Stimulated activated CD4-positive, alpha-beta T cell treated with anti-CD3 and anti-CD28 coated beads, Interleukin-15, amount 100 ng/mL, for 1 hour (primary cell): ENCODE results near the gene MAPK8.

Source experiments
- DNase-seq, 2 donors: peaks; one replicate each; pipeline ENCODE4 v3.0.0-alpha.2; 2020; ENCODE audit warnings: low read depth in 1 of 2, low spot score in 1 of 2

The MAPK8 gene

GRCh38 chr10:48447356-48448215 lies 141.1 kb downstream of the MAPK8 start:
- DNase-seq, result no peak

- DNase-seq, result no peak
Measured at GRCh38 chr10:48448796-48449195, 142.3 kb downstream of the MAPK8 start.

GRCh38 chr10:48449501-48450232 lies 143.2 kb downstream of the MAPK8 start:
- no peak for DNase-seq

- no peak for DNase-seq
Measured at GRCh38 chr10:48450233-48450740, 143.8 kb downstream of the MAPK8 start.

GRCh38 chr10:48450741-48451466 lies 144.4 kb downstream of the MAPK8 start:
- no peak for DNase-seq

- no peak for DNase-seq
Measured at GRCh38 chr10:48451969-48452878, 145.7 kb downstream of the MAPK8 start.

- no peak for DNase-seq
Measured at GRCh38 chr10:48452879-48453412, 146.5 kb downstream of the MAPK8 start.

- DNase-seq, result no peak
Measured at GRCh38 chr10:48453451-48454301, 147.2 kb downstream of the MAPK8 start.

GRCh38 chr10:48454302-48455054 lies 148.0 kb downstream of the MAPK8 start:
- DNase-seq, result no peak

GRCh38 chr10:48455055-48455391 lies 148.5 kb downstream of the MAPK8 start:
- DNase-seq, result no peak

GRCh38 chr10:48455392-48456151 lies 149.1 kb downstream of the MAPK8 start:
- DNase-seq, result no peak

- DNase-seq, result no peak
Measured at GRCh38 chr10:48456361-48456804, 149.9 kb downstream of the MAPK8 start.

GRCh38 chr10:48456808-48457761 lies 150.6 kb downstream of the MAPK8 start:
- DNase-seq, result no peak

GRCh38 chr10:48457949-48458661 lies 151.6 kb downstream of the MAPK8 start:
- DNase-seq, result no peak

GRCh38 chr10:48458662-48459048 lies 152.2 kb downstream of the MAPK8 start:
- DNase-seq, result no peak
